NB4 (cell line): ENCODE results near the gene MARK2.

Experiments
- CTCF ChIP-seq: IDR thresholded peaks from one replicate; pipeline ENCODE4 v1.5.1; 2012; ENCODE audit warnings: low read depth, low read length
- MAX ChIP-seq: IDR thresholded peaks from 2 replicates; pipeline ENCODE4 v1.6.1; 2011; ENCODE audit warnings: low read depth, low read length
- POLR2A ChIP-seq: IDR thresholded peaks from 2 replicates; pipeline ENCODE4 v1.6.1; 2011; ENCODE audit warnings: mild to moderate bottlenecking; ENCODE audit not compliant: insufficient read length; ENCODE audit errors: extremely low read depth

GRCh38 chr11:63913866-63914830, 75.2 kb downstream of the MARK2 start:
- TF ChIP-seq POLR2A (no peak), CTCF (no peak), MAX (no peak)
